Activated T-cell treated with anti-CD3 and anti-CD28 coated beads, Interleukin-2, amount 50 U/mL, for 24 hours (primary cell): ENCODE results near the gene KIF1A.

Experiments used
- DNase-seq: peaks from one replicate; pipeline ENCODE4 v3.0.0-alpha.2; 2020
- H3K27ac Mint-ChIP-seq: 2 replicates; pipeline ENCODE4 v1.8.0; 2020; ENCODE audit warnings: mild to moderate bottlenecking, mixed read lengths
- H3K27me3 Mint-ChIP-seq: 2 replicates; pipeline ENCODE4 v1.8.0; 2020; ENCODE audit warnings: mixed read lengths
- H3K36me3 Mint-ChIP-seq: 2 replicates; pipeline ENCODE4 v1.8.0; 2020; ENCODE audit warnings: low read depth, mixed read lengths
- H3K4me1 Mint-ChIP-seq: 2 replicates; pipeline ENCODE4 v1.8.0; 2020; ENCODE audit warnings: low read depth, mixed read lengths
- H3K4me3 Mint-ChIP-seq: 2 replicates; pipeline ENCODE4 v1.8.0; 2020; ENCODE audit warnings: mild to moderate bottlenecking, moderate library complexity, mixed read lengths
- H3K9me3 Mint-ChIP-seq: 2 replicates; pipeline ENCODE4 v1.8.0; 2020; ENCODE audit warnings: mixed read lengths

KIF1A gene

DNA sequence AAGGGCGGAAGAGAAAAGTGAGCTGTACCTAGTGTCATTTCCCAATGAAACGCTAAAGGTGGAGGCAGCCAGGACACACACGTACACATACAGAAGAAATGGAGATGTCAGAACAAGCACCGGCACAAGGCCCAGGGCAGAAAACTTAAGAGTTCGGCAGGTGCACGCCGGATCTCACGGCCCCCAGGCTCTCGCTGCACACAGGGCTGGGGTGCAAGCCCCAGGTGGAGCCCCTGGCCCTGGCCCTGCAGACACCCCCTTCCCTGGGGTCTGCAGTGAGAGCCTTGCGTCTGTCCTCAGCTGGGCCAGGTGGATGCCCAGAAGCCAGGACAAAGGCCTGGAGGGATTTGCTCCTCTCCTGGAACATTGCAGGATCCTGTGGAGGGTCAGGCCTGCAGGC lies 91.7 kb downstream of the KIF1A start:
- H3K9me3 Mint-ChIP-seq, result no peaks in the 10 kb centered on the region
- H3K4me1 Mint-ChIP-seq, result no peaks in the 10 kb centered on the region
- no peak for DNase-seq
- no peak overlapping the region for H3K27ac Mint-ChIP-seq
- no peaks in the 10 kb centered on the region for H3K36me3 Mint-ChIP-seq
- H3K27me3 Mint-ChIP-seq, result no peaks in the 10 kb centered on the region
- H3K4me3 Mint-ChIP-seq, result no peak overlapping the region

DNA sequence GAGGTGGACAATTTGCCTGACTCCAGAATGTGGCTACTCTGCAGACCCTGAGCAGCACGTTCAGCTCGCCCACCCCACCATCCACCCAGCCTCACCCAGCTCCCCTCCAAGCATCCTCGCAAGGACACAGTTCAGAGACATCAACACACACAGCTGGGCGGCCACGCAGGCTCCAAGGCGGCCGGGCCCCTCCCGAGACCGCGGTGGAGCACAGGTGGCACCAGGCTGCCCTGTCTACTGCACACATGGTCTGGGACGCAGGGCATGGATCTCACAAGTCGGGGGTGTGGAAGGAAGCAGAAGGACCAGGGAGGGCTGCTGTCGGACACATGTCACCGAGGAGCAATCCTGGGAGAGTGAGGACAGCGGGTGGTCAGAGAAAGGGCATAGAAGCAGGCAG lies 92.1 kb downstream of the KIF1A start:
- Mint-ChIP-seq H3K36me3 (no peaks in the 10 kb centered on the region), H3K4me3 (no peak overlapping the region), H3K9me3 (no peaks in the 10 kb centered on the region), H3K4me1 (no peaks in the 10 kb centered on the region), H3K27me3 (no peaks in the 10 kb centered on the region), H3K27ac (no peak overlapping the region)
- DNase-seq, result no peak

DNA sequence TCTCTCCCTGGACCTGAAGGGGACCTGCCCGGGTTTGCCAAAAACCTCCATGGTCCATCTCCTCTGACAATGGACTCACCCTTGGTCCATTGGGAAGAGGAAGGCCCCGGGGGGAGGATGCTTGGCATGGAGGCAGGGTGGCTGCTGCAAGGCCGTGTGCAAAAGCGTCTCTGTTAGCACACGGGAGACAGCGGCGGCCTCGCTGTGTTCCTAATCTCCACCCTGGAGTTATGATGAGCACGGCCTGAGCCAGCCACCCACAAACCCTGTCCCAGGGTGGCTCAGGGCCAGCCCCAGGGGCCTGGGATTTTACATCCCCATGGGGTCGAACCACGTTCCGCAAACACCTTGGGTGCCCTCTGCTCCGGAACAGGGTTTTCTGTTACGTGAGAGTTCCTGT lies 92.6 kb downstream of the KIF1A start:
- H3K27me3 Mint-ChIP-seq, result no peaks in the 10 kb centered on the region
- no peaks in the 10 kb centered on the region for H3K36me3 Mint-ChIP-seq

DNA sequence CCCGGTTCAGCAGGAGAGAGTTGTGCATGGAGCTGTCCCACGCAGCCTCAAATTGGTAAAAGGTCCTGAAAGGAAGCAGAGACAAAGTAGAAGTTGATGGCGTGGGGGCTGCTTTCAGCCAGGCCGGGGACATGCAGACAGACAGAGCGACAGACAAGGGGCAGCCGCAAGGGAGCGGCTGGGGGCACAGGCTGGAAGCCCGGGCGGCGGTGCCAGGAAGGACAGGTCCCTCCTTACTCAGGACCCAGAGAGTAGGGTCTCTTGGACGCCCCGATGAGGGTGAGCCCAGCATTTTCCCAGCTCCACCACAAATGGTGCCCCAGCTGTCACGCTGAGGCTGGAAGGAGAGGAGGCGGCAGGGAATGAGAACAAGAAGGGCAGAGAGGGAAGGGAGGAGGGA lies 93.1 kb downstream of the KIF1A start:
- Mint-ChIP-seq H3K36me3 (no peaks in the 10 kb centered on the region), H3K4me3 (no peak overlapping the region), H3K27me3 (no peaks in the 10 kb centered on the region), H3K4me1 (no peaks in the 10 kb centered on the region), H3K27ac (no peak overlapping the region), H3K9me3 (no peaks in the 10 kb centered on the region)
- no peak for DNase-seq

More for the DNA sequence above, 92.6 kb downstream of the KIF1A start:
- no peak for DNase-seq
- no peaks in the 10 kb centered on the region for H3K9me3 Mint-ChIP-seq
- H3K27ac Mint-ChIP-seq, result no peak overlapping the region
- H3K4me3 Mint-ChIP-seq, result no peak overlapping the region
- no peaks in the 10 kb centered on the region for H3K4me1 Mint-ChIP-seq

DNA sequence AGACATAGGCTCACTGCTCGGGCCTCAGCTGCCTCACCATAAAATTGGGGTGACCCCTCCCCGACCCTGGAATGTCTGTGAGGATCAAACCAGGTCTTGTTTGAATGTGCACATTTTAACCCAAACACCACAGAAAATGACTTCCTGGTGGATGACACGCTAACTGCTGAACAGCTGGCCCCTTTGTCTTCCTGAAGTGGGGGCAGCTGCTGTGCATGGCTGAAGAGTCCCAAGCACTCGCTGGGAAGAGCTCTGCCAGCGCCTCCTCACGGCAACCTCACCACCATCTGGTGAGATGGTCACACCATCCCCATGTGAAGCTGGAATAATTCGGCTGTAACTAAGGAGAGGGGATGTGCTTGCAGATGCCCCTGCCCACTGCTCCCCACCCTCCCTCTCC lies 94.3 kb downstream of the KIF1A start:
- Mint-ChIP-seq H3K9me3 (no peaks in the 10 kb centered on the region), H3K27me3 (no peaks in the 10 kb centered on the region), H3K36me3 (no peaks in the 10 kb centered on the region), H3K4me1 (no peaks in the 10 kb centered on the region), H3K27ac (no peak overlapping the region), H3K4me3 (no peak overlapping the region)
- no peak for DNase-seq

DNA sequence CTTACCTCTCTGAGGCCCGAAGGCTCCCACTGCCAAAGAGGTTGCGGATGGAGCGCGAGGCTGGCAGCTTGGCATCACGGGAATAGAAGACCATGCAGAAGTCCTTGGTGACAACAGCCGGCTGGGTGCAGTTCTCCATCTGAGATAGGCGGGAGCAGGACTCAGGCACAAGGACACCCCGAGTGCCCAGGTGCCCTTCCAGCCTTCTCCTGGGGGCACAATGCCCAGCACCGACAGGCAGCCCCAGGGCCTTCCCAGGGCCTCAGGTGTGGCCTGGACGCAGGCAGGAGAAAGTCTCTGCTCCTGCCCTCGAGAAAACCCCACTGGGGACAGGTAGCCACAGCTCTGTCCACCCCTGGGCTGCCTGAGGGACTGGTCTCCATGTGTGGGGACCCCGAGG lies 94.8 kb downstream of the KIF1A start:
- Mint-ChIP-seq H3K4me3 (no peak overlapping the region), H3K27me3 (no peaks in the 10 kb centered on the region), H3K4me1 (no peaks in the 10 kb centered on the region), H3K9me3 (no peaks in the 10 kb centered on the region), H3K36me3 (no peaks in the 10 kb centered on the region), H3K27ac (no peak overlapping the region)
- DNase-seq, result no peak

DNA sequence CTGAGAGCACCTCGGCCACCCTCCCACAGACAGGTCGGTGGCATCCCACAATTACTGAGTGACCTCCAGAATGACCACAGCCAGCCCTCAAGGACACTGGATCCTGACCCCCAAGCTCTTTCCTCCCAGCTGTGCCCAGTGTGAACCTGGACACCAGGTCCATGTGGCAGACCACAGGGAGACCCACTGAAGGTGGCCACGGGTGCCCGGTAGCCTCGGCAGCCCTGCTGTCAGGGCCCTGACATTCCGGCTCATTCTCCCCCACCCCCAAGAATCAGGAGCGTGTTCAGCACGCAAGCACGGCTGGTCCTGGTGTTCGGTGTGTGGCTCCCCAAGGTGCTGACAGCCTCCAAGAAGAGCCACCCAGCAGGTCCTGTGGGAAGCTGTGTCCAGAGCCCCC lies 95.6 kb downstream of the KIF1A start:
- Mint-ChIP-seq H3K27ac (no peak overlapping the region), H3K27me3 (no peaks in the 10 kb centered on the region), H3K9me3 (no peaks in the 10 kb centered on the region), H3K4me1 (no peaks in the 10 kb centered on the region), H3K36me3 (no peaks in the 10 kb centered on the region), H3K4me3 (no peak overlapping the region)
- DNase-seq, result no peak

DNA sequence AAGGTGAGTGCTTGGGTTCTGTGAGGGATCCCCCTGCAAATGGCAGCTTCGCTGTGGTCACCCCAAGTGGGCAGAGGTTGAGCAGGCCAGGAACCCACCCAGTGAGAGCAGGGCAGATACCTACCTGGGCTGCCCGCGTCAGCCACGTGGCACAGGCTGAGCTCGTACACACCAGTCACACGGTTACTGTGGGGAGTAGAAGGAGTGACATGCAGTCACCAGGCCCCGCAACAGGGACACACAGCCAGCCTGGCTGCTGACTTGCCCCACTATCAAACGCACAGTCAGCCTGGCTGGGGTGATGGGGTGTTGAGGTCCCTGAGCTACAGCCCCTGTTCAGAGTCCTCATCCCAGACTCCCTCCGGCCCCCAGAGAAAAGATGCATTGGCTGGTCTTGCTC lies 96.2 kb downstream of the KIF1A start:
- H3K4me3 Mint-ChIP-seq, result no peak overlapping the region
- H3K9me3 Mint-ChIP-seq, result no peaks in the 10 kb centered on the region
- no peaks in the 10 kb centered on the region for H3K27me3 Mint-ChIP-seq
- H3K4me1 Mint-ChIP-seq, result no peaks in the 10 kb centered on the region
- H3K36me3 Mint-ChIP-seq, result no peaks in the 10 kb centered on the region
- no peak overlapping the region for H3K27ac Mint-ChIP-seq
- DNase-seq, result no peak

DNA sequence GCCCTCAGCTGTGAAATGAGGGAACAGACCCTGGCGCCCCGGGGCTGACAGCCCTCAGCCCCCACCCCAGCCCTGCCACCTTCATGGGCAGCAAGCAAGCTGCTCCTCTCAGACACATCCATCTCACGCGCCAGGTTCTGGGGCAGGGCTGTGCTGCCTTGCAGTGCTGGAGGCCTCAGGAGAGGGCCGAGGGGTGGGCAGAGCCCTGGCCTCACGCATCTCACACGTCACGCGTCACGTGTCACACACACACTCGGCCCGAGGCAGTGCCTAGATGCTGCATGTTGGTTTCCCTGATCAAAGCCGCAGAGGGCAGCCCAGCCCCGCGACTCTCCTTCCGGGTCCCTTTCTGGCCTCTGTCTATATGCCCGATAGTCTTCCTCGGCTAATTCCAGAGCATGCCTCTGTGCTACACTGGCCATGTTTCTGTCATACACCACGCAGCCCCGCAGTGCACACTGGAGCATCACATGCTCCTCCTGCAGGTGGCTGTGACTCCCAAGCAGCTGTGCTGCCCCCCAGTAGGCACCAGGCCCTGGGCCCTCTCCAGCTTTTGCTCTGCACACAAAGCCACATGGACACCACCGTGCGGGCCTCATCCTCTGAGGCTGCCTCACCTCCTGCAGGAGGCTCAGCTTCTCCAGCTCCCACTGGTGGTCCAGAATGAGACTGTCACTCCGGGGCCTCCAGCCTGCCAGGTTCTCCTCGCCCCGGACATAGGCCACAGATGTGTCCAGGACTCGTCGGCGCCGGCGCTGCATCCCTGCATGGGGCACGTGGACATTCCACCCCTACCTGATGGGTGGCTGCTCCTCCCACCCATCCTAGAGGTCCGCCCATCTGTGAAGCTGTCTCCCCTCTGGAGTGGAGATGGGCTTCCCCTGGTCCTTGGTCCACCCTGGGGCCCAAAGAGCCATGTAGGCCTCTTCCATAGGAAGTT lies 97.0 kb downstream of the KIF1A start:
- no peak for DNase-seq
- H3K4me3 Mint-ChIP-seq, result no peak overlapping the region
- no peaks in the 10 kb centered on the region for H3K36me3 Mint-ChIP-seq
- no peak overlapping the region for H3K27ac Mint-ChIP-seq
- no peaks in the 10 kb centered on the region for H3K27me3 Mint-ChIP-seq
- H3K4me1 Mint-ChIP-seq, result no peaks in the 10 kb centered on the region
- H3K9me3 Mint-ChIP-seq, result no peaks in the 10 kb centered on the region

DNA sequence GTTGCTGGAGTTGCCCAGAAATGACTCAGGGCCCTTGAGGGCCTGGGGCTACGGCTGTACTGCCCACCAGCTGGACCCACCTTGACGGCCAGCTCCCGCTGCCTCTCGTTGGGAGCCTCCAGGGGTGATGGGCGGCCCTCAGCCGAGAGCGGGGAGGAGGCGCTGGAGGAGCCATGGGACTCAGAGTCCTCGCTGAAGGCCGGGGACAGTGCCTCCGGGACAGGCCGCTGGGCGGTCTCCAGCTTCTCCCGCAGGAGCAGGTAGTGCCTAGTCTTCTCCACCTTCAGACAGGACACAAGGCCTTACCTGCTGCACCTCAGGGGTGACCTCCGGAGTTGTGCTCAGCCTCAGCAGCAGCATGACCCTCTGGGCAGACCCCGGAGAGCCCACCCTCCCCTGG lies 97.6 kb downstream of the KIF1A start:
- no peaks in the 10 kb centered on the region for H3K4me1 Mint-ChIP-seq
- H3K36me3 Mint-ChIP-seq, result no peaks in the 10 kb centered on the region
- no peaks in the 10 kb centered on the region for H3K27me3 Mint-ChIP-seq
- no peaks in the 10 kb centered on the region for H3K9me3 Mint-ChIP-seq
- H3K27ac Mint-ChIP-seq, result no peak overlapping the region
- no peak for DNase-seq
- no peak overlapping the region for H3K4me3 Mint-ChIP-seq

DNA sequence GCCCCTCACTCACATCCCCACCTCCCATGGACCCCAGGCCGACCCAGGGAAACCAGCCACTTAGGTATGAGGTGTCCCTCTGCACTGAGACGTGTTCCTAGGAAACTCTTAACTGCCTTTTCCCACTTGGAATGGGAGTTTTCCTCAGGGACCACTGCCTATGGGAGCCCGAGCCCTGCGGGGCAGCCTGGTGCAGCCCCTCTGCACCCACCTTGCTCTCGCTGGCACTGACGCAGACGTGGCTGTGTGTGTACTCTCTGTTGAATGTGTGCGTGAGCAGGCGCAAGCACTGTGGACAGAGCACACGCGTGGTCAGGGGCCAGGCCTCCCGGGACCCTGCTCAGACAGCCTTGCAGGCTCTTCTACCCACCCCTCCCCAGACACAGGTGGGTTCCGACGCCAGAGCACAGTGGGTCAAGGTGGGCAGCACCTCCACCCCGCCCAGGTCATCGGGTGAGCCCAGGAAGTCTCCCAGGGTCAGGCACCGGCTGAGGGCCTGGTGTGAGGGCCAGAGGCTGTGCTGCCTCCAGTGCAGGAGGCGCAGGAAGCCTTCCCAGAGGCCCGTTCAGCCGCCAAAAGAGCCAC lies 98.3 kb downstream of the KIF1A start:
- H3K36me3 Mint-ChIP-seq, result no peaks in the 10 kb centered on the region
- no peaks in the 10 kb centered on the region for H3K4me1 Mint-ChIP-seq
- DNase-seq, result no peak
- H3K9me3 Mint-ChIP-seq, result no peaks in the 10 kb centered on the region
- no peak overlapping the region for H3K4me3 Mint-ChIP-seq
- H3K27ac Mint-ChIP-seq, result no peak overlapping the region
- no peaks in the 10 kb centered on the region for H3K27me3 Mint-ChIP-seq

DNA sequence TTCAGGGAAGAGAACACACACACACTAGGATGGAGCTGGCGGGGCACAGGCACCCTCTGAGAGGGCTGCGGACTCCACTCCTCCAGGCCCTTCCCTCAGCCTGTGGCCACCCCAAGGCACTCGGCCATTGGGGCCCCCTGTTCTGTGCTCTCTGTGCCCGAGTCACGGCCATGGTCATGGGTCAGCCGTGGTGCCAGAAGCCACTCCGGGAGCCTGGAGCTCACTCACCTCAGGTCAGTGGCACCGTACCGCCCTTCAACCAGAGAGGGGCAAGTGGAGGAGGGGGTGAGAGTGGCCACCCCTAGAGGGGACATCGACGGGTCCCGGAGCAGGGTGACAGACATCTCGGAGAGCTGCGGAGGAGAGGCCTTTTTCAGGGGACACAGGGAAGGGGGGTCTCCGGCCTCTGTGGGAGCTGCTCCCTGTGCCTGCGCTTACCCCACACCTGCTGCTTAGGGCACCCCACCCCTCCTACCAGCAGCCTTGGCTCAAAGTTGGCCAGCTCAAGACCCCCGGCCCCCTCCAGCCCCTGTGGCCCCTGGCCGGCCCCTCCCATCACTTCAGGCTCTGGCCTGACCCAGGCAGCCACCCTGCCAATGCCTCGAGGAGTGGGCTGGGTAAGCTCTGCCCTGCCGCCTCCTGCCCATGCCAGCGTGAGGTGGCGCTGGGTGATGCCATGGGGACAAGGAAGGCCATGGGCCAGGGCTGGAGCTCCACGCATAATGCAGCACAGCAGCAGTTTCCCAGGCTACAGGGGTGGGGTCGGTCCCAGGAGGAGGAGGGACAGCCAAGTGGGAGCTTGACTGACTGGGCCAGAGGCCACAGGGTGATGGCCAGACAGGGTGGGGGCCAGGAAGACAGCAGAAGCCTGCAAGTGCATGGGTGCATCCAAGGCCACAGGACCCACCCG lies 99.1 kb downstream of the KIF1A start:
- no peaks in the 10 kb centered on the region for H3K36me3 Mint-ChIP-seq
- H3K4me3 Mint-ChIP-seq, result no peak overlapping the region
- H3K4me1 Mint-ChIP-seq, result no peaks in the 10 kb centered on the region
- H3K27me3 Mint-ChIP-seq, result no peaks in the 10 kb centered on the region
- no peak for DNase-seq
- no peak overlapping the region for H3K27ac Mint-ChIP-seq
- no peaks in the 10 kb centered on the region for H3K9me3 Mint-ChIP-seq

DNA sequence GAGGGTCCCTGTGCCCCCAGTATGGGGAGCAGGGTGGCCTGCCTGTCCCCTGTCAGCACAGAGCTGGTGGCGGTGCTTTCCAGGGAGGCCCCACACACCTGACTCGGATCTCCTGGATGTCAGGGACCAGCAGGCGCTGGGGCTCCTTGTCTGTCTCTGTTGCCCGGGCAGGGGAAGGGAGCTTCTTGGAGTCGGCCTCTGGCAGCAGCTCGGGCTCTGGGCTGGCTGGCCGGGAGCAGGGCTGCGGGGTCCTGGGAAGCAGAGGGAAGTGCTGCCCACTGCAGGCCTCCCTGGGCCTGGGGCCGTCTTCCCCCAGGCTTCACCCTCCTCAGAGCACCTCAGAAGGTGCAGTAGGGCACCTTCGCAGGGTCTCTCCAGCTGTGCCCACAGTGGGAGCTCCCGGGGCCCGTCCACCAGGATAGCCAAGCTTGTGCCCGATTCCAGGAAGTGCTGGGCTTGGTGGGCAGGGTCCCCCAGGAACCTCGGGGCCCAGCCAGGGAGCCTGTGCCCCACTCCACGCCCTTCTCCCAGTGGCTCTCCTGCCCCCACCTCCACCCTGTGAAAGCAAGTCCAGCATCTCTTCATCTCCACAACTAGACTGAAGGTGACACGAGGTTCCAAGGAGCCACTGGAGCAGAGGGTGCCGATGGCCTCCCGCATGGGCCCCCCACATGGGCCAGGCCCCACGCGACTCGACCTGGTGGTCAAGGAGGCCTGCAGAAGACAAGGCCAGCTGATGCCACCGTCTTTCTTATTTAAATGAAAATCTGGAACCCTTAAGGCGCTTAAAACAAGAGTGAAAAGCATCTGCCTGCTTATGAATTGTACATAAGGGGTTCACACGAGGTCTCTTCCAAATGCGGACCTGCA lies 100.1 kb downstream of the KIF1A start:
- Mint-ChIP-seq H3K27ac (no peak overlapping the region), H3K4me1 (no peaks in the 10 kb centered on the region), H3K4me3 (no peak overlapping the region), H3K27me3 (no peaks in the 10 kb centered on the region), H3K9me3 (no peaks in the 10 kb centered on the region), H3K36me3 (no peaks in the 10 kb centered on the region)
- DNase-seq, result no peak

DNA sequence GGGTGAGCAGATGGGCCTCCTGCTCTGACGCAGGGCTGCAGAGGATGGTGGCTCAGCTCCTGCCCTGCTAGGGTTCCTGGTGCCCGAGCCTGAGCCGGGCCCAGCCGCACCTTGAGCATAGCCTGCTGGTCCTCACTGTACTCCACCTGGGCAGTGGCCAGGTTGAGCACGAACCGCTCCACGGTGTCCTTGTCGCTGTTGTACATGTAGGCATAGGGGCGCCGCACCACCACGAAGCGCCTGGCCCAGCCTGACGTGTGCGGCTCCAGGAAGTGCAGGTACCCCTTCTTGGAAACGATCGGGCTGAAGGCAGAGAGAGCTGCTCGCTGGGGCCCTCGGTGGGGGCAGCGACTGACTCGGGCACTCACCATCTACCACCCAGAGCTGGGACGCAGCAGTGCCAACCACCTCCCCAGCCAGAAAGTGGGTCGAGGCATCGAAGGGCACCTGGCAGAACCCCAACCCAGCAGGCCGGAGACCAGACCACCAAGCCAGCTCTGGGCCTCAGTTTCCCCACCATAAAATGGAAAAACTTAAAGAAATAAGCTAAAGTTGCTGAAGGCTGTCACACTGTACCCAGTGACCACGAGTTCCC lies 101.0 kb downstream of the KIF1A start:
- Mint-ChIP-seq H3K27me3 (no peaks in the 10 kb centered on the region), H3K4me3 (no peak overlapping the region), H3K4me1 (no peaks in the 10 kb centered on the region), H3K9me3 (no peaks in the 10 kb centered on the region), H3K27ac (no peak overlapping the region), H3K36me3 (no peaks in the 10 kb centered on the region)
- no peak for DNase-seq
